ENCODE measurements around the gene C20orf144.
"Not testable (repeated sequence)": the region's sequence is repeated elsewhere in the genome, so short reads cannot be mapped to it uniquely, and the experiment has no call there.

Gene C20orf144

DNA sequence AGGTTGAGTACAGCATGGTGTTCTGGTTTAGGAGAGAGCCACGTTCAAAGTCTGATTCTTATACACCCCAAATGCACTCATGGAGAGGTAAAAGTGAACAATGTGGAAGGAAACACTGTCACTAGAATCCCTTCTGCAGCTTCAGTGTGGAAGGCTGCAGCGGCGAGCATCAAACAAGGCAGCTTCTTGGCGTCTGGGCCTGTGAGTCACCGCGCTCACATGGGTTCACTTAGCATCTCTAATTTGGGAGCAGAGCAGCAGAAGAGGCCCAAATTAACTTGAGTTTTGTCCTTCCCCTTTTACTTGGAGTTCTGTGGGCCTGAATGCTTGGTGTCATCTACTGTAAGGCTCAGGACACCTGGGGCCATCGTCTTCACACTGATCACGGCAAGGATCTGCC is 35.0 kb downstream of the C20orf144 start:
- no peak for DNase-seq (ENCODE audit: low read depth)

DNA sequence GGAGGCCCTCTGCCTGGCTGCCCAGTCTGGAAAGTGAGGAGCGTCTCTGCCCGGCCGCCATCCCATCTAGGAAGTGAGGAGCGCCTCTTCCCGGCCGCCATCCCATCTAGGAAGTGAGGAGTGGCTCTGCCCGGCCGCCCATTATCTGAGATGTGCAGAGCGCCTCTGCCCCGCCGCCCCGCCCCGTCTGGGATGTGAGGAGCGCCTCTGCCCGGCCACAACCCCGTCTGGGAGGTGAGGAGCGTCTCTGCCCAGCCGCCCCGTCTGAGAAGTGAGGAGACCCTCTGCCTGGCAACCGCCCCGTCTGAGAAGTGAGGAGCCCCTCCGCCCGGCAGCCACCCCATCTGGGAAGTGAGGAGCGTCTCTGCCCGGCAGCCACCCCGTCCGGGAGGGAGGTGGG is 36.8 kb downstream of the C20orf144 start:
- DNase-seq (ENCODE audit: low read depth) = not testable (repeated sequence)

DNA sequence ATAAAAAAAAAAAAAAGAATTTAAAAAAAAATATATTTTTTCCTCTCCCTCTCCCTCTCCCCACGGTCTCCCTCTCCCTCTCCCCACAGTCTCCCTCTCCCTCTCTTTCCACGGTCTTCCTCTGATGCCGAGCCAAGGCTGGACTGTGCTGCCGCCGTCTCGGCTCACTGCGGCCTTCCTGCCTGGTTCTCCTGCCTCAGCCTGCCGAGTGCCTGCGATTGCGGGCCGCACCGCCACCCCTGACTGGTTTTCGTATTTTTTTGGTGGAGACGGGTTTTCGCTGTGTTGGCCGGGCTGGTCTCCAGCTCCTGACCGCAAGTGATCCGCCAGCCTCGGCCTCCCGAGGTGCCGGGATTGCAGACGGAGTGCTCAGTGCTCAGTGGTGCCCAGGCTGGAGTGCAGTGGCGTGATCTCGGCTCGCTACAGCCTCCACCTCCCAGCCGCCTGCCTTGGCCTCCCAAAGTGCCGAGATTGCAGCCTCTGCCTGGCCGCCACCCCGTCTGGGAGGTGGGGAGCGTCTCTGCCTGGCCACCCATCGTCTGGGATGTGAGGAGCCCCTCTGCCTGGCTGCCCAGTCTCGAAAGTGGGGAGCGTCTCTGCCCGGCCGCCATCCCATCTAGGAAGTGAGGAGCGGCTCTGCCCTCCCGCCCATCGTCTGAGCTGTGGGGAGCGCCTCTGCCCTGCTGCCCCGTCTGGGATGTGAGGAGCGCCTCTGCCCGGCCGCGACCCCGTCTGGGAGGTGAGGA is 38.7 kb downstream of the C20orf144 start:
- not testable (repeated sequence) for DNase-seq (ENCODE audit: low read depth)

DNA sequence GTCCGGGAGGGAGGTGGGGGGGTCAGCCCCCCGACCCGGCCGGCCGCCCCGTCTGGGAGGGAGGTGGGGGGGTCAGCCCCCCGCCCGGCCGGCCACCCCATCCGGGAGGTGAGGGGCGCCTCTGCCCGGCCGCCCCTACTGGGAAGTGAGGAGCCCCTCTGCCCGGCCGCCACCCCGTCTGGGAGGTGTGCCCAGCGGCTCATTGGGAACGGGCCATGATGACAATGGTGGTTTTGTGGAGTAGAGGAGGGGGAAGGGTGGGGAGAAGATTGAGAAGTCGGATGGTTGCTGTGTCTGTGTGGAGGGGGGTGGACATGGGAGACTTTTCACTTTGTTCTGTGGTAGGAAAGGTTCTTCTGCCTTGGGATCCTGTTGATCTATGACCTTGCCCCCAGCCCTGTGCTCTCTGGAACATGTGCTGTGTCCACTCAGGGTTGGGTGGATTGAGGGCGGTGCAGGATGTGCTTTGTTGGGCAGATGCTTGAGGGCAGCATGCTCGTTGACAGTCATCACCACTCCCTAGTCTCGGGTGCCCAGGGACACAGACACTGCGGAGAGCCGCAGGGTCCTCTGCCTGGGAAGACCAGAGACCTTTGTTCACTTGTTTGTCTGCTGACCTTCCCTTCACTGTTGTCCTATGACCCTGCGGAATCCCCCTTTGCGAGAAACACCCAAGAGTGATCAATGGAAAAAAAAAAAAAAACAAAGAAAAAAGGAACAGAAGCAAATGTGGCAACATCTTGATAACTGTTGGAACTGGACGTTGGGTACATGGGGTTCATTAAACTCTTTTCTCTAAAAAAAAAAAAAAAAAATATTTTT is 39.7 kb downstream of the C20orf144 start:
- DNase-seq (ENCODE audit: low read depth) = no peak

DNA sequence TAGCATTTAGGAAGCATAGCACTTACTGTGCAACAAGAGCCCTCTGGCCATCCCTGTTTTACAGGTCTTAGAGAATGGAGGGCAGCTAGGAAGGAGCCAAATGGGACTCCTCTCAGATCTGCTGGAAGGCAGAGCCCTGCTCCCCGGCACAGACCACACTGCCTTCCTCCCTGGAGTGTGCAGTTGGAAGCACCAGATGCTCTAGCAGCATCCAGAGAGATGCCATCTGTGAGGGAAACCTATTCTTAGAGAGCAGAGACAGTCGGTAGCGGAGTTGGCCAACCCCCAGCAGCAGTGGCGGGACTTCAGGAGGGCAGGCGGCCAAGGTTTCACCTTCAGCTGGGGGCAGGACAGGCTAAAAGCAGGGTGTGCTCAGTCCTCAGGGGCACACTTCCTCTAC is 40.7 kb downstream of the C20orf144 start:
- DNase-seq (ENCODE audit: low read depth) = no peak

DNA sequence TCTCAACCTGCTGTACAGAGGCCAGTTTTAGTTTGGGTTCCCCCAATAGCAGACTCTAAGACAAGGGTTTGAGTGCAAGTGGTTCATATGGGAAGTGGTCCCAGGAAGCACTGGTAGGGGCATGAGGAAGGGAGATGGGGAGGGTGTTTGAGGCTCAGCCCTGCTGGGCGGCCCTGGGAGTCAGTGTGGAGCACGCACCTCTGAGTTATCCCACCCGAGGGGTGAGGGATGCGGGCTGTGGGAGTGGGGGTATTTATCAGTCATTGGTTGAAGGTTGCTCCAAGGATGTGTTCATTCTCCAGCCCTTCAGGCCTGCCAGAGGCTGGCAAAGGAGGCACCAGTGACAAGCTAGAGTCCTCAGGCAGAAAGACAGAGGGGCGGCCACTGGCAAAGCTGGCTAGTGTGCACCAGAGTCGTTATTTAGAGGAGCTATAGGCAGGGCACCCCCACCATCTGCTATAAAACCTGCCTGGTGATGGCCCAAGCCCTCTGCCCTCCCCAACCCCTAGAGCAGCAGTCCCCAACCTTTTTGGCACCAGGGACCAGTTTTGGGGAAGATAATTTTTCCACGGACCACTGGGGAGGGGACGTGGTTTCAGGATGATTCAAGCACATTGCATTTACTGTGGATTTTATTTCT is 41.5 kb downstream of the C20orf144 start:
- no peak for DNase-seq (ENCODE audit: low read depth)

DNA sequence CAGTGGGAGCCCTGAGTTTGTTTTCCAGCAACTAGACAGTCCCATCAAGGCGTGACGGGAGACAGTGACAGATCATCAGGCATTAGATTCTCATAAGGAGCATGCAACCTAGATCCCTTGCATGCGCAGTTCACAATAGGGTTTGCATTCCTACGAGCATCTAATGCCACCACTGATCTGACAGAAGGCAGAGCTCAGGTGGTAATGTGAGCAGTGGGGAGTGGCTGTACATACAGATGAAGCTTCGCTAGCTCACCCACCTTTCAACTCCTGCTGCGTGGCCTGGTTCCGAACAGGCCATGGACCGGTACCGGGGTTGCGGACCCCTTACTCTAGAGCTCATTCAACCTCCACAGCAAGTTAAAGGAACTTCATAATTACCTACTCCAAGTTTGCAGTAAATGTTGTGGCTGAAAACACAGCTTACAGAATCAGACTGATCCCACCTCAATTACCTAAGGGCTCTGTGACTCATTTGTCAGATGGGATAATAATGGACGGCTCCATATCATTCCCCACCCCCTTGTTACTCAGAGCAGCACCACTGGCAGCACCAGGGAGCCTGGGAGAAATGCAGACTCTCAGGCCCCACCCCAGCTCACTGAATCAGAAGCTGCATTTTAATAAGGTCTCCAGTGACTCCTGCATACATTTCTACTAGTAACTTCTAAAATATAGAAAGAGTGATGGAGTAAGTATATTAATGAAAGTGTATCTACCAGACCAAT is 42.2 kb downstream of the C20orf144 start:
- no peak for DNase-seq (ENCODE audit: low read depth)

DNA sequence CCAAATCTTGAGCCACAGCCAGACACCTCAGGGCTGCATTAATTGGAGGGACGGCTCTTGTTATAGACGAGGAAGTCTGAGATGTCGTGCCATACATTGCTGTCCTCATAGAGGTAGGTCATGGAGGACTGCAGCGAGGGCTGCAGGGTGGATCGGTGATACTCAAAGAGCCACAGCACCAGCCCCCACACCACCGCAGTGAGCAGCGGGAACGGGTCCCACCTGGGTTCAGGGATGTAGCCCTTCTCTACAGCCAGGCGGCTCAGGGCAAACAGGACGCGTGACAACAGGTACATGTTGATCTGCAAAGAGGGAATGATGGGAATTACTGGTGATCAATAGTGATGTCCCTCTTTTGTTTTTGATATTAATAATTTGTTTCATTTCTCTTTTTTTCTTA is 45.5 kb downstream of the C20orf144 start:
- no peak for DNase-seq (ENCODE audit: low read depth)

DNA sequence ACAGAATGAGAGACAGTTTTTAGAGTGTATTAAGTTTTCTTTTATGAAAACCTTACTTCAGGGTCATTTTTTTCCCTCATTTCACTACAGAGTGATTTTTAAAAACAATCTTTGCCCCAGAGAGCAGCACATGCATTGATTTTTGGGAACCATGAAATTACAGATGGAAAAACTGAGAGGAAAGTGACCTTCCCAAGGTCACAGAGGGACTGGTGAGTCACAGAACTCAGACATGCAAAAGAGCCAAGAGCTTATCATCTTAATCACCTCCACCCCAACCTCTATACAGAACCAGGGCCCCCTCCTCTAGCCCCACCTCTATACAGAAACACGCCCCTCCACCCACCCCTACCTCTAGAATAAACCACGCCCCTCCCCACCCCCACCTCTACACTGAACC is 47.3 kb downstream of the C20orf144 start:
- no peak for DNase-seq (ENCODE audit: low read depth)

DNA sequence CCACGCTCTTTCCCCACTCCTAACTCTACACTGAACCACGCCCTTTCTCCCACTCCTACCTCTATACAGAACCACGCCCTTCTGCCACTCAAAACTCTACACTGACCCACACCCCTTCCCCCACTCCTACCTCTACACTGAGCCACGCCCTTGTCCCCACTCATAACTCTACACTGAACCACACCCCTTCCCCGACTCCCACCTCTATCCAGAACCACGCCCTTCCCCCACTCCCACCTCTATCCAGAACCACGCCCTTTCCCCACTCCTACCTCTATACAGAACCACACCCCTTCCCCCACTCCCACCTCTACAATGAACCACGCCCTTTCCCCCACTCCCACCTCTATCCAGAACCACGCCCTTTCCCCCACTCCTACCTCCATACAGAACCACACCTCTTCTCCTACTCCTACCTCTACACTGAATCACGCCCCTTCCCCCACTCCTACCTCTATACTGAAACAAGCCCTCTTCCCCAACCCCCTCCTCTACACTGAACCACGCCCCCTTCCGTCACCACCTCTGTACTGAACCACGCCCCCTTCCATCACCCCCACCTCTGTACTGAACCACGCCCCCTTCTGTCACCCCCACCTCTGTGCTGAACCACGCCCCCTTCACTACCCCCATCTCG is 47.9 kb downstream of the C20orf144 start:
- no peak for DNase-seq (ENCODE audit: low read depth)

DNA sequence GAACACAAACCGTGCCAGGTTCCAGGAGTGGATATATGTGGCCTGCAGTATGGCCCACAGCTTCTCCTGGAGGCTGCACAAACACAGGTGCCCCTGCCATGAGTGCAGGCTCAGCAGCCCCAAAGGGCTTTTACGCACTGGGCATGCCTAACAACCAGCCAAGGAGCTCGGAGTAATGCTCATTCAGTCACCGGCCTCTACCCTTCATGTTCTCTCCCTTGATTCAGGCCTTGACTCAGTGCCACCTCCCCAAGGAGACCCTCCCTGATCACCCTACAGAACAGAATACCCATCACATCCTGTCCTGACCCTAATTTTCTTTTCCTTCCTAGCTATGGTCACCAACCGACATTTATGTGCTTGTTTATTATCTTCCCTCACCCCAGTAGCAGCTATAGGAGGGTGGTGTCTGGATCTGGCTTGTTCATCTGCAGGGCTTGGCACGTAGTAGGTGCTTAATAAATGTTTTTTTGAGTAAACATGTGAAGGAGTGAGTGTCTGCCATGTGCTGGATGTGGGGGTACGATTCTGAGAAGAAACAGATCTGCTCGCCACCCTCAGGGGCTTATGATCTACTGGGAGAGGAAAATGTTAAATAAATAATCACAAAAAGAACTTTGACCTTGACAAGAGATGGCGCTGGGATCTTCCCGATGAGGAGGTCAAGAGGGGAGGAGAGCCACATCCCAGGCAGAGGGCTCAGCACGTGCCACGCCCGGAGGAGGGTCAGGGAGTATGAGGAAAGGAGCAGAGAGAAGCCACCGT is 48.7 kb downstream of the C20orf144 start:
- DNase-seq (ENCODE audit: low read depth) = no peak

DNA sequence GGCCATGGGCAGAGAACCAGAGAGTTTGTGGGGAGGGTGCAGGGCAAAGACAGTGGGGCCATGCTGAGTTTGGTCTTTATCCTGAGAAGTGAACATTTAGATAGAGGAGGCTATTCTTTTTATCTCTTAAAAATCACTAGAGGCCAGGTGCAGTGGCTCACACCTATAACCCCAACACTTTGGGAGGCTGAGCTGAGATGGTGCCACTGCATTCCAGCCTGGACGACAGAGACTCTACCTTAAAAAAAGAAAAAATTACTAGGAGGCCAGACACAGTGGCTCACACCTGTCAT is 49.3 kb downstream of the C20orf144 start:
- DNase-seq (ENCODE audit: low read depth) = no peak

Data from stimulated activated CD8-positive, alpha-beta memory T cell treated with anti-CD3 and anti-CD28 coated beads, Interleukin-4, amount 100 ng/mL, for 24 hours (primary cell).